WI38 (cell line): ENCODE data around the gene FGF8.

ENCODE experiments used
- H3K4me3 ChIP-seq: 2 replicates; pipeline ENCODE4 v1.5.1; 2011; ENCODE audit warnings: low read depth, mild to moderate bottlenecking, control low read depth, low read length
- TF ChIP-seq, protein P1 (sequence below): IDR thresholded peaks from 2 replicates; pipeline ENCODE4 v1.5.1; 2012; ENCODE audit warnings: low read depth, mild to moderate bottlenecking, control low read depth, low read length

Gene FGF8

DNA sequence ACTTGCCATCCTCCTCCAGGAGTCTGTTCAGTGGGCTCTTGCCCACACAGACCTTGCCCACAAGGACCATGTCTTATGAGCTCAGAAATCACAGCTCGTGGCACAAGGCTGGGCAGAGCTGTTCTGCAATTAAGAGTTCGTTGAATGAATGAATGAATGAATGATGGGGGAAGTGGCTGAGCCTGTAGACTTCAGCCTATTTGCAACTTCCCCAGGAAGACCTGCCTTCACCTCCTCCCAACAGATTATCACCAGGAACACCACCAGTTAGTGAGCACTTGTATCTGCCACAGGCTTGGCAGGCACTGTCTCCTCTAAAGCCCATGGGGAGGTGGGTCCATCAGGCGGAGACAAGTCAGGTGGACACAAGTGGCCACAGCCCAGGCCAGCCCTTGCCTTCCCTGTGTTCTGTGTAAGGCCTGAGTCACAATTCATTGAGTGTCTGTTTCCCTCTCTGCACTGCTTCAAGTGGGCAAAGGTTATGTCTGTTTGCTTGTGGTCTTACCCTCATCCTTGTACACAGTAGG lies 1.8 kb upstream of the FGF8 start:
- H3K4me3 ChIP-seq: no peak overlapping the region
- TF ChIP-seq, protein P1, sequence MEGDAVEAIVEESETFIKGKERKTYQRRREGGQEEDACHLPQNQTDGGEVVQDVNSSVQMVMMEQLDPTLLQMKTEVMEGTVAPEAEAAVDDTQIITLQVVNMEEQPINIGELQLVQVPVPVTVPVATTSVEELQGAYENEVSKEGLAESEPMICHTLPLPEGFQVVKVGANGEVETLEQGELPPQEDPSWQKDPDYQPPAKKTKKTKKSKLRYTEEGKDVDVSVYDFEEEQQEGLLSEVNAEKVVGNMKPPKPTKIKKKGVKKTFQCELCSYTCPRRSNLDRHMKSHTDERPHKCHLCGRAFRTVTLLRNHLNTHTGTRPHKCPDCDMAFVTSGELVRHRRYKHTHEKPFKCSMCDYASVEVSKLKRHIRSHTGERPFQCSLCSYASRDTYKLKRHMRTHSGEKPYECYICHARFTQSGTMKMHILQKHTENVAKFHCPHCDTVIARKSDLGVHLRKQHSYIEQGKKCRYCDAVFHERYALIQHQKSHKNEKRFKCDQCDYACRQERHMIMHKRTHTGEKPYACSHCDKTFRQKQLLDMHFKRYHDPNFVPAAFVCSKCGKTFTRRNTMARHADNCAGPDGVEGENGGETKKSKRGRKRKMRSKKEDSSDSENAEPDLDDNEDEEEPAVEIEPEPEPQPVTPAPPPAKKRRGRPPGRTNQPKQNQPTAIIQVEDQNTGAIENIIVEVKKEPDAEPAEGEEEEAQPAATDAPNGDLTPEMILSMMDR: no peak

GRCh38 chr10:101776161-101776817 lies 375 bp upstream of the FGF8 start:
- no peak overlapping the region for H3K4me3 ChIP-seq
- TF ChIP-seq, protein P1: no peak

DNA sequence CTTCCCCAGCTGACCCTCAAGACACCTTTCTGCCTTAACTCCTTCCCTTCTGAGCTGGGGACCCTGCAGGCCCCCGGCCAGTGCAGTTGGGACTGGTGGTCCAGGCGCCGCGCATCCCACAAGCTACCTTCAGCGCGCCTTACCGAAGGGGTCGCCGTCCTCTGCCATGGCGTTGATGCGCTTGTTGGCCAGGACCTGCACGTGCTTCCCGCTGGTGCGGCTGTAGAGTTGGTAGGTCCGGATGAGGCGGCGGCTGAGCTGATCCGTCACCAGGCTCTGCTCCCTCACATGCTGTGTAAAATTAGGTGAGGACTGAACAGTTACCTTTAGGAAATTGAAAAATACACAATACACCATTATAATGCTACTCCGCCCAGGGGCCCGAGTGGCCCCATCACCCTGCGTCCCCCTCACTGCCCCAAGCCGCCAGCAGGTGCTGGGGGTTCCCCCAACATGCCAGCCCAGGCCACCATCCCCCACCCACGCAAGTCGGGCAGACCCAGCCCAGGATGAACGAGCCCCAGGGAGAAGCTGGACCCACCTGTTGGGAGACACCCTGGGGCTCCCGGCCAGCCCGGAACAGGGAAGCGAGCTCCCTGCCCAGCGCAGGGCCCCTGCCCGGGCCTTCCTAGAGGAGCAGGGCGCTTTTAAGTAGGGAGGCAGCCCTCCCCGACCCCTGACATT lies 1.2 kb downstream of the FGF8 start:
- H3K4me3 ChIP-seq: no peak overlapping the region
- TF ChIP-seq, protein P1: no peak

DNA sequence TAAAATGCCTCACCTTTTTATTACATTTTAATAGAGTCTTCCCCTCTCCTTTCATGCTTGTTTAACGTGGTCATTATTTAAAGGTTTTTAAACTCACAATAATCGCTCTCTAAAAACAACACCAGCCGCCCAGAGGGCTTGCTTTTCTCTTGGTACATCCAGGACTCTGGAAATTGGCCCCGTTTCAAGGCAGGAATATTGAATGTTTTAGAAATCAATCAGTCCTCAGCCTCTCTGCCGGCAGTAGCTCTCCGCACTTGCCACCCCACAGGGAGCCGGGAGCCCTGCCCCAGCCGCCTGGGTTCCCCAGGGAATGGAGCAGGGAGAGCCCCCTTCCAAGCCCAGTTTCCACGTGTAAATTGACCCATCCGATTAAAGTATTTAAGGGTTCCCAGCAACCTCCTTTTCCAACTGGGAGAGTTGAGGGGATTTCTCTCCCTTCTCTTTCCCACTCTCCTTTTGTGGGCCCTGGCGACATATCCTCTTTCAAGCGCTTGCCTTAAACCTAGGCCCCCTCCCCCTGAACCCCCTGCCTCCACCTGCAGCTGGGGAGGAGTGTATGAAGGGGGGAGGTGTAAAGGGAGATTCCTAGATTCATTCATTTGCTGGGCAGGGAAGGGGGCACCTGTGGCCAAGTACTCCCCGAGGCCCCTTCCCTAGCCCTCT lies 1.9 kb downstream of the FGF8 start:
- TF ChIP-seq, protein P1: no peak
- no peak overlapping the region for H3K4me3 ChIP-seq

DNA sequence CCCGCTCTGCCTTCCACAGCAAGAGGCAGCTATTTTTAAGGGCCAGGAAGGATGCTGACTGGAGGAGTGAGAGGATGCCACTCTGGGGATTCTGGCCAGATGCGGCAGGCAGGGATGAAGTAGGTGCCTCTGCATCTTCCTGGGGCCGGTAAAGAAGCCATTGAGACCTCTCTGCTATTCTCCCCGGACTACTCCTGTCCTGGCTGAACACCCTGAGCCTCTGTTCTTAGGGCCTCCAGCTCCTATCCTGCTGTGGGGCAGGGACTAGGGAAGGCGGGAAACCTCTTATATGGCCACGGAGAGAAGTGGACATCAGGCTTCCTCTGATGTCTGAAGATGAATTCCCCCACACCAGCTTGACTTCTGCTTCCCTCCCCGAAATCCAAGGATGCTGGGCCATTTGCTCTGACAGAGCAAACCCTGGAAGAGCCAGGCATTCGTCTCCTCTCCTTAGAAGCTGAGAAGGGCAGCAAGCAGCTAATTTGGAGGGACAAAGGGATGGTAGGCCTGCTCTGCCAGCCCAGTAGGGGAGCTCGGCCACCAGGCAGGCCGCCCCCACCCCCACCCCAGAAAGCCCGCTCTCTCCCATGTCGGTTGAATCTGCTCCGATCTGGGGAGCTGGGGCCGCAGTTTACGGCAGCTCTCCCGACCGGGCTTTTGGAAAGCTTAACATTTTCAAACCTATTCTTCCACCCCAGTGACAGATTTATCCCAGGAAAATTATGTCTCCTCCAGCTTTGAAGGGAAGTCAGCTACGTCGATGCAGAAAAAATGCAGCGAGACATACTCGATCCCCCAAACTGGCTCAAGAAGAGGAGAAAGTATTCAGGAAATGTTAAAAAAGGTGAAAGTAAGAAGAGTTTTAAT lies 2.8 kb downstream of the FGF8 start:
- no peak overlapping the region for H3K4me3 ChIP-seq
- TF ChIP-seq, protein P1: no peak

DNA sequence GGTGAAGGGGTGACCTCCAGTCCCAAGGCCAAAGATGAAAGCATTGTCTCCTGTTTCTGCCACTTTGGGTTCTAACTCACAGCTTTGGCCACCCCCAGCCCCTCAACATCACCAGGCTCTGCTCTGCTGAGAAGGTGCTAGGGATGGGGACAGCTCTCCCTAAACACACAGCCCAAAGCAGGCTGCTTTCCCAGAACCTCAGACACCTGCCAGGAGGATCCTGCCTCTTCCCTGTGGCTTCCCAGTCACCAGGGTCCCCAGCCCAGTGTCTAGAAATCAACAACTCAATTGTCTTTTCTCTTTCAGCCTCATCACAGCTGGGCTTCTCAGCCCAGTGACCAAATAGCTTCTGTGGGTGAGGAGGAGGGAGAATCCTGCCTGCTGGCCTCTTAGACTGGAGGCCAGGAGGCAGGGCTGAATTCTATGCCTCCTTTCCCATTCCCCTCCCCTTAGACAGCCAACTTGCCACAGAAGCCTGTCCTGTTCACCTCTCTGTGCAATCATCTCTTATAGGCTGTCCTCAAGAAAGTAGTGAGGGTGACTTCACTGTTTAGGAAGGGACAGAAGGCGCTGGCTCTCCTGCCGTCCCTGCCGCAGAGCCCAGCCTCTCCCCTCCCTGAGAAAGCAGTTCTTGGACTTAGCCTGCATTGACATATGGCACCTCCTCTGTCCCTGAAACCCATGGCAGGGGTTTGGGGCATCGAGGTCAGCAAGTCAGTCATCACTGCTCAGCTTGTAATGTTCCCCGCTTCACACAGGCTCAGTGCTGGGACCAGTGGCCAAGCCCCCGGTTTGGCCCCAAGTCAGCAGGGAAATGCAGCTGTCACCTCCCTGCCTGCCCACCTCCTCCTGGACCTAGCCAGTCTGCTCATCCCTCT lies 3.7 kb downstream of the FGF8 start:
- TF ChIP-seq, protein P1: no peak
- H3K4me3 ChIP-seq: no peak overlapping the region
